Right atrium auricular region (tissue), 2 donors: ENCODE measurements around the gene TRIP11. TPM values are rescaled to one million over a fixed set of nuclear protein-coding genes. Genes with fewer than 3 reads are reported as not detected.
A peak's percentile ranks its signal among the peaks of the same experiment; 100 is the strongest.

ENCODE experiments used
- DNase-seq: peaks from one replicate; pipeline ENCODE4 v3.0.0-alpha.2; 2019; ENCODE audit warnings: low spot score
- H3K27ac ChIP-seq, 2 donors: fragments of 200-600 bp; sonication (generic); 1 replicate in 1 of 2; 2 replicates in 1 of 2; pipeline ENCODE4 v1.5.1; 2016 to 2019
- H3K27me3 ChIP-seq, 2 donors: fragments of 200-600 bp; sonication (generic); one replicate each; pipeline versions ENCODE4 v1.5.1 to v1.6.0; 2017 to 2019
- H3K36me3 ChIP-seq: fragments of 200-600 bp; sonication (generic); one replicate; pipeline ENCODE4 v1.5.1; 2016
- H3K4me1 ChIP-seq, 2 donors: fragments of 200-600 bp; sonication (generic); one replicate each; pipeline versions ENCODE4 v1.5.1 to v1.6.0; 2017 to 2019
- H3K4me3 ChIP-seq, 2 donors: fragments of 200-600 bp; sonication (generic); 1 replicate in 1 of 2; 2 replicates in 1 of 2; pipeline ENCODE4 v1.5.1; 2017 to 2019; ENCODE audit warnings: mild to moderate bottlenecking in 1 of 2, moderate library complexity in 1 of 2
- H3K9me3 ChIP-seq, 2 donors: fragments of 200-600 bp; sonication (generic); one replicate each; pipeline ENCODE4 v1.5.1; 2019
- CTCF ChIP-seq, 2 donors: fragments of 200-600 bp; sonication (generic); IDR thresholded peaks; one replicate each; pipeline ENCODE4 v1.5.1; 2019; ENCODE audit warnings: antibody characterized with exemption in 2 of 2
- total RNA-seq, 2 donors: library from RNA; depleted of rRNA; stranded (reverse); fragments of >200 nt; gene quantifications; one replicate each; pipeline ENCODE4 v1.1.0, GENCODE V29; 2016

Gene TRIP11
- total RNA-seq, 2 donors from 2014 or later, result 25.7 to 26.1 TPM

GRCh38 chr14:91957876-91958313, 82.0 kb downstream of the TRIP11 start:
- Histone ChIP-seq H3K36me3 (no peaks in the 10 kb centered on the region), H3K9me3 (no peaks in the 10 kb centered on the region), H3K27ac (no peak overlapping the region), H3K4me3 (no peak overlapping the region), H3K4me1 (no peaks in the 10 kb centered on the region), H3K27me3 (no peaks in the 10 kb centered on the region)
- TF ChIP-seq CTCF (IDR thresholded peaks at IDR 0.05), result no peak
- DNase-seq, result no peak

- no peaks in the 10 kb centered on the region for H3K27me3 ChIP-seq
- DNase-seq, result no peak
- no peak for TF ChIP-seq CTCF (IDR thresholded peaks at IDR 0.05)
- no peak overlapping the region for H3K27ac ChIP-seq
- no peaks in the 10 kb centered on the region for H3K36me3 ChIP-seq
- H3K4me1 ChIP-seq, result no peaks in the 10 kb centered on the region
- H3K9me3 ChIP-seq, result no peaks in the 10 kb centered on the region
- no peak overlapping the region for H3K4me3 ChIP-seq
Observed at GRCh38 chr14:91956616-91957015, 83.2 kb downstream of the TRIP11 start.

- DNase-seq, result no peak
Observed at GRCh38 chr14:91955168-91955567, 84.7 kb downstream of the TRIP11 start.

GRCh38 chr14:91953170-91953985, 86.5 kb downstream of the TRIP11 start:
- Histone ChIP-seq H3K27ac (no peak overlapping the region), H3K4me1 (no peaks in the 10 kb centered on the region), H3K27me3 (no peaks in the 10 kb centered on the region), H3K4me3 (no peak overlapping the region), H3K36me3 (no peaks in the 10 kb centered on the region), H3K9me3 (no peaks in the 10 kb centered on the region)
- TF ChIP-seq CTCF (IDR thresholded peaks at IDR 0.05), result no peak
- DNase-seq, result no peak

More at GRCh38 chr14:91955168-91955567, 84.7 kb downstream of the TRIP11 start:
- no peak for TF ChIP-seq CTCF (IDR thresholded peaks at IDR 0.05)
- H3K9me3 ChIP-seq, result no peaks in the 10 kb centered on the region
- H3K27ac ChIP-seq, result no peak overlapping the region
- no peak overlapping the region for H3K4me3 ChIP-seq
- H3K4me1 ChIP-seq, result no peaks in the 10 kb centered on the region
- H3K36me3 ChIP-seq, result no peaks in the 10 kb centered on the region
- H3K27me3 ChIP-seq, result no peaks in the 10 kb centered on the region

GRCh38 chr14:91947475-91948184, 92.2 kb downstream of the TRIP11 start, which contains the start of gene FBLN5:
Gene FBLN5, minus strand, starts transcription at chr14:91947694. Its CDS starts 465 bp downstream, at chr14:91947229.
- Histone ChIP-seq H3K4me1 (no peaks in the 10 kb centered on the region), H3K36me3 (no peaks in the 10 kb centered on the region), H3K27ac (peak within 1 kb of the TSS; percentile 73 to 76), H3K27me3 (no peaks in the 10 kb centered on the region), H3K4me3 (peak within 1 kb of the TSS; percentile 47 to 56), H3K9me3 (no peaks in the 10 kb centered on the region)
- no peak for TF ChIP-seq CTCF (IDR thresholded peaks at IDR 0.05)
- DNase-seq, result peak; percentile 82
